GM19372 (cell line): ENCODE results near the gene HIPK2.

Source experiments
- ATAC-seq: cut with Tn5 transposase; IDR thresholded peaks from one replicate; pipeline ENCODE4 v1.9.1; 2021; ENCODE audit warnings: mild to moderate bottlenecking, low read depth, moderate library complexity; ENCODE audit not compliant: unreplicated experiment

HIPK2 gene

GRCh38 chr7:139753081-139753692 is 24.6 kb downstream of the HIPK2 start:
- ATAC-seq, result no peak

- no peak for ATAC-seq
Observed at GRCh38 chr7:139752604-139753003, 25.2 kb downstream of the HIPK2 start.

GRCh38 chr7:139752148-139752547 is 25.6 kb downstream of the HIPK2 start:
- ATAC-seq, result no peak

- no peak for ATAC-seq
Observed at GRCh38 chr7:139750459-139751095, 27.2 kb downstream of the HIPK2 start.

GRCh38 chr7:139749545-139749944 is 28.3 kb downstream of the HIPK2 start:
- ATAC-seq, result no peak

- no peak for ATAC-seq
Observed at GRCh38 chr7:139748941-139749340, 28.9 kb downstream of the HIPK2 start.

- no peak for ATAC-seq
Observed at GRCh38 chr7:139748373-139748765, 29.4 kb downstream of the HIPK2 start.

GRCh38 chr7:139747662-139748372 is 30.0 kb downstream of the HIPK2 start:
- no peak for ATAC-seq

GRCh38 chr7:139746652-139747051 is 31.1 kb downstream of the HIPK2 start:
- no peak for ATAC-seq

- ATAC-seq, result no peak
Observed at GRCh38 chr7:139745678-139746143, 32.1 kb downstream of the HIPK2 start.

GRCh38 chr7:139744768-139745677 is 32.8 kb downstream of the HIPK2 start:
- no peak for ATAC-seq

GRCh38 chr7:139743967-139744767 is 33.6 kb downstream of the HIPK2 start:
- ATAC-seq, result no peak

- ATAC-seq, result no peak
Observed at GRCh38 chr7:139743267-139743966, 34.4 kb downstream of the HIPK2 start.

GRCh38 chr7:139741789-139742344 is 35.9 kb downstream of the HIPK2 start:
- no peak for ATAC-seq

GRCh38 chr7:139741239-139741638 is 36.6 kb downstream of the HIPK2 start:
- no peak for ATAC-seq

GRCh38 chr7:139739863-139740597 is 37.8 kb downstream of the HIPK2 start:
- ATAC-seq, result no peak

- no peak for ATAC-seq
Observed at GRCh38 chr7:139738772-139739171, 39.0 kb downstream of the HIPK2 start.

- no peak for ATAC-seq
Observed at GRCh38 chr7:139738101-139738489, 39.7 kb downstream of the HIPK2 start.
